Uterus (tissue), 4 donors: ENCODE data around the gene SAFB. TPM values are rescaled to one million over a fixed set of nuclear protein-coding genes. Genes with fewer than 3 reads are reported as not detected.
"Not testable (repeated sequence)": the region's sequence is repeated elsewhere in the genome, so short reads cannot be mapped to it uniquely, and the experiment has no call there.

Experiments used
- DNase-seq, 2 donors: peaks; one replicate each; pipeline ENCODE4 v3.0.0-alpha.2; 2019 to 2020
- H3K27ac ChIP-seq, 2 donors: fragments of 200-600 bp; sonication (generic); 1 replicate in 1 of 2; 2 replicates in 1 of 2; pipeline ENCODE4 v1.5.1; 2016 to 2018
- H3K27me3 ChIP-seq, 2 donors: fragments of 200-600 bp; sonication (generic); one replicate each; pipeline ENCODE4 v1.5.1; 2018 to 2019; ENCODE audit warnings: control low read depth in 1 of 2
- H3K36me3 ChIP-seq, 2 donors: fragments of 200-600 bp; sonication (generic); one replicate each; pipeline ENCODE4 v1.5.1; 2019; ENCODE audit warnings: control low read depth in 1 of 2
- H3K4me1 ChIP-seq, 2 donors: fragments of 200-600 bp; sonication (generic); one replicate each; pipeline ENCODE4 v1.5.1; 2018 to 2019; ENCODE audit warnings: control low read depth in 1 of 2
- H3K4me3 ChIP-seq, 2 donors: fragments of 200-600 bp; sonication (generic); 1 replicate in 1 of 2; 2 replicates in 1 of 2; pipeline ENCODE4 v1.5.1; 2018 to 2019; ENCODE audit warnings: mild to moderate bottlenecking in 1 of 2
- H3K9me3 ChIP-seq, 2 donors: fragments of 200-600 bp; sonication (generic); one replicate each; pipeline ENCODE4 v1.5.1; 2019; ENCODE audit warnings: control low read depth in 1 of 2
- CTCF ChIP-seq, 4 experiments: fragments of 200-600 bp in 2 of 4; fragments of 450-650 bp in 2 of 4; sonication (generic) in 2 of 4; IDR thresholded peaks; one replicate each; pipeline ENCODE4 v1.5.1; 2016 to 2019; ENCODE audit warnings: antibody characterized with exemption in 4 of 4, mild to moderate bottlenecking in 2 of 4, moderate library complexity in 1 of 4
- POLR2A ChIP-seq, 2 donors: fragments of 450-650 bp; IDR thresholded peaks; one replicate each; pipeline ENCODE4 v1.6.1; 2016; ENCODE audit warnings: antibody characterized with exemption in 2 of 2, mild to moderate bottlenecking in 1 of 2, moderate library complexity in 1 of 2
- intact Hi-C: fragments of 100-400 bp; cut with DNase I; formaldehyde crosslinking; loops from one replicate; pipeline ENCODE4 v1.15.1; 2023; ENCODE audit warnings: low total_unique reads
- total RNA-seq, 4 donors: library from RNA; depleted of rRNA in 3 of 4; stranded (reverse); fragments of >200 nt in 3 of 4; gene quantifications; one replicate each; pipeline versions ENCODE4 v1.1.0 to v1.2.4, GENCODE V29; 2014 to 2023
- donor health status: DM: yes; HTN: yes; CAD: no.

SAFB gene
- total RNA-seq, 4 donors from 2014 or later = 35.9 to 129 (median 97.4) TPM

- no peaks in the 10 kb centered on the region for H3K9me3 ChIP-seq
- no peaks in the 10 kb centered on the region for H3K27me3 ChIP-seq
- H3K4me1 ChIP-seq = no peaks in the 10 kb centered on the region
- H3K27ac ChIP-seq = no peak overlapping the region
- no peak for DNase-seq
- H3K4me3 ChIP-seq = no peak overlapping the region
- no peak for TF ChIP-seq CTCF (IDR thresholded peaks at IDR 0.05)
- TF ChIP-seq POLR2A (IDR thresholded peaks at IDR 0.05) = no peak
- no peaks in the 10 kb centered on the region for H3K36me3 ChIP-seq
- intact Hi-C loops = no loop called here
Observed at GRCh38 chr19:5697890-5698634, 75.2 kb downstream of the SAFB start.

DNA sequence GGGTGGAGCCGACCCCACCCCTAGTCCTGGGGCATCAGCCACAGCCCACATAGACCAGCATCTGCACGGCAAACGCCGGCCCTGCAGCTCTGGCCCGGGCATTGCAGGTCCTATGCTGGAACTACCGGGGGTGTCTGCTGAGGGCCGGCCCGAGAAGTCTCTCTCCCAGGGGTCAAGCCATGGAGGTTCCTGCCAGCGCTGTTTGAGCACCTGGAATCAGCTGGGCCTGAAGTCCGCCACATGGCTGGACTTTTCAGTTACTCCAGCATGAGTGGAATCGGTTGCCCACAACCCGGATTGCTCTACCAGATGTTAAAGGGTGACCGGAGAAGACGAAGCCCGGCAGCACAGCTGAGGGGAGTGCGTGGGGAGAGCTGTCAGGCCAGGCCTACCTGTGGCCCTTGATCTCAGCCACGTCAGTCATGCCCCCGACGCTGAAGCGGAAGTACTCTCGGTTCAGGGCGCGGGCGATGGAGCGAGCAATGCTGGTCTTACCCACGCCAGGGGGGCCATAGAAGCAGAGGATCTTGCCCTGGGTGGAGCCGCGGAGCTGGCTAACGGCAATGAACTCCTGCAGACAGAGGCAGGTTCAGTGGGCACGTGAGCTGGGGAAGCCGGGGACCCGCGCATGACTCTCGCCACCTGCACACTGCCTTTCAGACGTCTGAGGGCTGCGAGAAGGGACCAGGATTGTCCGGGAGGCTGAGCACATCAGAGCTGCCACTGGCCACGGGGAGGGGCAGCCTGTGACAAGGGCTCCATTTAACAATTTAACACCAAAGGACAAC lies 75.9 kb downstream of the SAFB start:
- H3K4me3 ChIP-seq = no peak overlapping the region
- no peak overlapping the region for H3K27ac ChIP-seq
- DNase-seq = no peak
- TF ChIP-seq POLR2A (IDR thresholded peaks at IDR 0.05) (no peak), CTCF (IDR thresholded peaks at IDR 0.05) (no peak)
- no peaks in the 10 kb centered on the region for H3K36me3 ChIP-seq
- no peaks in the 10 kb centered on the region for H3K9me3 ChIP-seq
- H3K4me1 ChIP-seq = no peaks in the 10 kb centered on the region
- intact Hi-C loops = no loop called here
- no peaks in the 10 kb centered on the region for H3K27me3 ChIP-seq

- no peaks in the 10 kb centered on the region for H3K4me1 ChIP-seq
- intact Hi-C loops = no loop called here
- H3K4me3 ChIP-seq = no peak overlapping the region
- H3K27me3 ChIP-seq = no peaks in the 10 kb centered on the region
- no peaks in the 10 kb centered on the region for H3K36me3 ChIP-seq
- TF ChIP-seq POLR2A (IDR thresholded peaks at IDR 0.05) (no peak), CTCF (IDR thresholded peaks at IDR 0.05) (no peak)
- no peak for DNase-seq
- no peak overlapping the region for H3K27ac ChIP-seq
- no peaks in the 10 kb centered on the region for H3K9me3 ChIP-seq
Observed at GRCh38 chr19:5700455-5701092, 77.7 kb downstream of the SAFB start.

DNA sequence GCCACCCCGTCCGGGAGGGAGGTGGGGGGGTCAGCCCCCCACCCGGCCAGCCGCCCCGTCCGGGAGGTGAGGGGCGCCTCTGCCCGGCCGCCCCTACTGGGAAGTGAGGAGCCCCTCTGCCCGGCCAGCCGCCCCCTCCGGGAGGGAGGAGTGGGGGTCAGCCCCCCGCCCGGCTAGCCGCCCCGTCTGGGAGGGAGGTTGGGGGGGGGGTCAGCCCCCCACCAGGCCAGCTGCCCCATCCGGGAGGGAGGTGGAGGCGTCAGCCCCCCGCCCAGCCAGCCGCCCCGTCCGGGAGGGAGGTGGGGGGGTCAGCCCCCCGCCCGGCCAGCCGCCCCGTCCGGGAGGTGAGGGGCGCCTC lies 79.1 kb downstream of the SAFB start:
- not testable (repeated sequence) for H3K27ac ChIP-seq, H3K36me3 ChIP-seq, H3K9me3 ChIP-seq

GRCh38 chr19:5703819-5704818 lies 81.2 kb downstream of the SAFB start:
- no peaks in the 10 kb centered on the region for H3K4me1 ChIP-seq
- intact Hi-C loops = no loop called here
- no peaks in the 10 kb centered on the region for H3K27me3 ChIP-seq
- no peak for TF ChIP-seq CTCF (IDR thresholded peaks at IDR 0.05)
- no peak for TF ChIP-seq POLR2A (IDR thresholded peaks at IDR 0.05)
- no peaks in the 10 kb centered on the region for H3K9me3 ChIP-seq
- no peak for DNase-seq
- H3K27ac ChIP-seq = no peak overlapping the region
- no peak overlapping the region for H3K4me3 ChIP-seq
- no peaks in the 10 kb centered on the region for H3K36me3 ChIP-seq

More for the DNA sequence above, 79.1 kb downstream of the SAFB start:
- DNase-seq, H3K4me3 ChIP-seq, intact Hi-C loops, H3K4me1 ChIP-seq, H3K27me3 ChIP-seq: not testable (repeated sequence)
